IPS-15b (cell line): Measurements from ENCODE around the gene CFAP99.
"Not testable (repeated sequence)": the region's sequence is repeated elsewhere in the genome, so short reads cannot be mapped to it uniquely, and the experiment has no call there.

ENCODE experiments used
- H3K27me3 ChIP-seq: one replicate; pipeline ENCODE4 v1.6.1; 2013; ENCODE audit warnings: low read length; ENCODE audit not compliant: control insufficient read depth, insufficient read depth
- H3K36me3 ChIP-seq: one replicate; pipeline ENCODE4 v1.6.1; 2013; ENCODE audit warnings: low read length; ENCODE audit not compliant: control insufficient read depth, insufficient read depth
- H3K4me1 ChIP-seq: one replicate; pipeline ENCODE4 v1.6.1; 2013; ENCODE audit warnings: mild to moderate bottlenecking, low read length; ENCODE audit not compliant: control insufficient read depth, insufficient read depth
- H3K4me3 ChIP-seq: one replicate; pipeline ENCODE4 v1.5.1; 2013; ENCODE audit warnings: low read depth, low read length
- H3K9ac ChIP-seq: one replicate; pipeline ENCODE4 v1.6.1; 2013; ENCODE audit warnings: low read depth, mild to moderate bottlenecking, low read length
- H3K9me3 ChIP-seq: one replicate; pipeline ENCODE4 v1.6.1; 2013; ENCODE audit warnings: mild to moderate bottlenecking, low read length; ENCODE audit not compliant: control insufficient read depth, insufficient read depth

Gene CFAP99

DNA sequence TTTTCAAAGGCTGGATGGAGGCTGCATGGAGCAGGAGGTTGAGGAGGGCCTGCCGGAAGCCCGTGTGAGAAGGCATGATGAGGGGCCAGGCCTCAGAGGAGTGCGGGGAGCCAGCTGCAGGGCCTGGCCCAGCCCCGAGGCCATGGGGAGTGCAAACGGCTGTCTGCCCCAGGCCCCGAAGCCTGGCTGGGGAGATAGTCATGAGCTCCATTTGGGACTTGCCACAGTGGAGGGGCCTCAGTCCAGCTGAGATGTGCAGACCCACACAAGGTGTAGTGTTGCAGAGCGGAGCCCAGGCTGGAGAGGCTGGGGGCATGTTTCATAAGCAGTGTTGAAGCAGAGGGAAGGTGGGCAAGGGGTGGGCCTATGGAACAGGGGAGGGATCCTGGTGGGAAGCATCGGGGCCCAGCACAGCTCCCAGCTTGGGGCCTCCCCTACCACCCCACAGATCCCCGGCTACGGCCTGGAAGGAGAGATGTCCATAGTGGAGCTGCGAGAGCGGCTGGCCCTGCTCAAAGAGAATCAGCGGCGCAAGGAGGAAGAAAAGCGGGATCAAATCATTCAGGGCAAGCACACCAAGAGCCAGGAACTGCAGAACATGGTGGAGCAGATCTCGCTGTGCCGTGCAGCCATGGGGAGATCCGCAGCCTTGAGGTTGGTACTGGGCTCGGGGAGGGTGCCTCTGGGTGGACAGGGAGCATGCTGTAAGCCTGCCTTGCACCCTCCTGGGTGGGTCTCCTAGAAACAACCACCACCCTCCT lies 41.0 kb downstream of the CFAP99 start:
- Histone ChIP-seq H3K27me3 (peaks cover 23% of the 10 kb centered on the region), H3K9ac (no peak overlapping the region), H3K9me3 (no peaks in the 10 kb centered on the region), H3K4me3 (no peak overlapping the region), H3K4me1 (no peaks in the 10 kb centered on the region), H3K36me3 (peaks cover 2% of the 10 kb centered on the region)

GRCh38 chr4:2461246-2461960 lies 42.6 kb downstream of the CFAP99 start:
- no peaks in the 10 kb centered on the region for H3K9me3 ChIP-seq
- no peak overlapping the region for H3K9ac ChIP-seq
- H3K27me3 ChIP-seq = peaks cover 23% of the 10 kb centered on the region
- H3K4me3 ChIP-seq = no peak overlapping the region
- H3K4me1 ChIP-seq = no peaks in the 10 kb centered on the region
- peaks cover 4% of the 10 kb centered on the region for H3K36me3 ChIP-seq

DNA sequence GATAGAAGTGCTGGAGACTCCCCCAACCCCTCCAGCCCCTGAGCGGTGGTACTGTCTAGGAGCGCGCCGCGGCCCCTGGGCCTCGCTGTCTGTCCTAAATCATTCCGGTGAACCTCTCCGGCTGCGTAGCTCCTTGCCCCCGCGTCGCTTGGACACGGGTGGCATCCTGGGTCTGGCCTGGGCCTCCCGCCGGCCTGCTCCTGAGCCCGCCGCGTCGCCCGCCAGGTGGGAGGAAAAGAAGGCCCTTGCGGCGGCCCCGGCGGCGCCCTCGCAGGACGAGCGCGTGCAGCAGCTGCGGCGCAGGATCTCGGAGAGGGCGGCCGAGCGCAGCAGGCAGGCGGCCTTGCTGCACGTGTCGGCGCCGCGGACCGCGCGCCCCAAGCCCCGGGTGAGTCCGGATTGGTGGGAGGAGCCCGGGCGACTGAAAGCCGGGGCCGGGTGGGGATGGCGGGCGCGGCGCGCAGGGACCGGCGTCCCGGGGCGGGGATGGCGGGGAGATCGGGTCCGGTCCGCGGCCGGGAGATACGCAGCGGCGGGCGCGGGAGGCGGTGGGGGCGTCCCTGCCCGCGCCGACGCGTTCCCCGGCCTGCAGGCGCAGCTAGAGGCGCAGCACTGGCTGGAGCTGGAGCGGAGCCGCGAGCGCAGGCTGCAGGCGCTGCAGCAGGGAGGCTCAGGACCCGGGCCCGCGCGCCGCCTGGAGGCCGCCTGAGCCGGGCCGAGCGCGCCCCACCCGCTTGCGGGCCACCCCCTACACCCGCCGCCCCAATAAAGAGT lies 43.6 kb downstream of the CFAP99 start:
- Histone ChIP-seq H3K36me3 (peaks cover 6% of the 10 kb centered on the region), H3K4me3 (peak overlapping the region; percentile 35), H3K9me3 (no peaks in the 10 kb centered on the region), H3K27me3 (peaks cover 23% of the 10 kb centered on the region), H3K4me1 (no peaks in the 10 kb centered on the region), H3K9ac (peak overlapping the region; percentile 41)

- Histone ChIP-seq H3K9ac (no peak overlapping the region), H3K4me1 (no peaks in the 10 kb centered on the region), H3K9me3 (no peaks in the 10 kb centered on the region), H3K27me3 (peaks cover 23% of the 10 kb centered on the region), H3K36me3 (peaks cover 4% of the 10 kb centered on the region), H3K4me3 (peak overlapping the region; percentile 19)
These were observed 44.4 kb downstream of the CFAP99 start for GRCh38 chr4:2462992-2463762.

DNA sequence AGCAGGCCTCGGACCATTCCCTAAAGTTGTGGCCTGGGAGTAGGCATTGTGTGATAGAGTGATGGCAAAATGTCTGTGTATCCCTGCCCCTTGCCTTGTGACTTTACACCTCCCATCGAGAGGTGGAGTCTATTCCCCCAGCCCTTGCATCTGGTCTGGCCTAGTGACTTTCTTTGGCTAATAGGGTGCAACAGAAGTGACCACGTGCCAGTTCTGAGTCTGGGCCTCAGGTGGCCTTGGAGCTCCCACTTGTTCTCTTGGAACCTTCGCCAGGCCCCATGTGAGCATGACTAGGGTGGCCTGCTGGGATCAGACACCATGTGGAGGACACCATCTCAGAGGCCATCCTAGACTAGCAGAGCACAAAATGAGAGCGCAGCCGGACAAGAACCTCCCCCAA lies 46.3 kb downstream of the CFAP99 start:
- Histone ChIP-seq H3K4me1 (no peaks in the 10 kb centered on the region), H3K4me3 (no peak overlapping the region), H3K27me3 (peaks cover 23% of the 10 kb centered on the region), H3K36me3 (peaks cover 4% of the 10 kb centered on the region), H3K9ac (no peak overlapping the region), H3K9me3 (no peaks in the 10 kb centered on the region)

- H3K9ac ChIP-seq, H3K4me3 ChIP-seq, H3K4me1 ChIP-seq, H3K9me3 ChIP-seq, H3K36me3 ChIP-seq: not testable (repeated sequence)
- peaks cover 23% of the 10 kb centered on the region for H3K27me3 ChIP-seq
These were observed 46.8 kb downstream of the CFAP99 start for GRCh38 chr4:2465544-2465943.

DNA sequence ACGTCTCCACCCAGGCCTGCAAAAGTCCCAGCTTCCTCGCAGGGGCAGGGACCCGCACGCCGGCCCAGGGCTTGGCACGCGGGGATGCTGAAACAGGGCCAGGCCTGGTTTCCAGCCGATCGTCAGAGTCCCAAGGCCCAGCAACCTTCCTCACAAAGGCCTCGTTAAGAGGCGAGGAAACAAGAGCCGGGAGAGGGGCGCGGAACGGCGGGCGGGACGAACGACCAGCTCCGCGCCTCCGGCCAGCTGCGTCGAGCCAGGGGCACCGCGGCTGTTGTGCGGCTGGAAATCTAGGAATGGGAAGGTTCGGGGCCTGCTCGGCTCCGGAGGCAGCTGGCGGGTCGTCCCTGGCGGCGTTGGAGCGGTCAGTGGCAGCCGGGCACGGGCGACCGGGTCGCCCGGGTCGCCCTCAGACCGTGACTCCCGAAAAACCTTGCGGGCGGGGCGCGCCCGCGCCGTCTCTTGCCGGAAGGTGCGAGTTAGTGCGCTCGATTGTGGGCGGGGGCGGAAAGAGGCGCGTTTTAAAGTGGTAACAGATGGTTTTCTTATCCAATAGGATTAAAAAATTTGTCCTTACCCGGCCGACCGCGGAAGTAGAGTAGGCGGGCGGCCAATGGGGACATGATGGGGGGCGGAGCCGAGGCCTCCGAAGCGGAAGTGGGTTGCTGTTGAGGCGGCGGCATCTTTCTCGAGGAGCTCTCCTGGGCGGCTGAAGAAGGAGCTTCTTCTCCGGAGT lies 49.9 kb downstream of the CFAP99 start, which contains the start of gene RNF4:
Gene RNF4, plus strand, starts transcription at position 651 of the 736 bp plus-strand sequence. CDS start 21,388 bp downstream, outside the sequence.
- H3K4me3 ChIP-seq = peak within 1 kb of the TSS; percentile 80

DNA sequence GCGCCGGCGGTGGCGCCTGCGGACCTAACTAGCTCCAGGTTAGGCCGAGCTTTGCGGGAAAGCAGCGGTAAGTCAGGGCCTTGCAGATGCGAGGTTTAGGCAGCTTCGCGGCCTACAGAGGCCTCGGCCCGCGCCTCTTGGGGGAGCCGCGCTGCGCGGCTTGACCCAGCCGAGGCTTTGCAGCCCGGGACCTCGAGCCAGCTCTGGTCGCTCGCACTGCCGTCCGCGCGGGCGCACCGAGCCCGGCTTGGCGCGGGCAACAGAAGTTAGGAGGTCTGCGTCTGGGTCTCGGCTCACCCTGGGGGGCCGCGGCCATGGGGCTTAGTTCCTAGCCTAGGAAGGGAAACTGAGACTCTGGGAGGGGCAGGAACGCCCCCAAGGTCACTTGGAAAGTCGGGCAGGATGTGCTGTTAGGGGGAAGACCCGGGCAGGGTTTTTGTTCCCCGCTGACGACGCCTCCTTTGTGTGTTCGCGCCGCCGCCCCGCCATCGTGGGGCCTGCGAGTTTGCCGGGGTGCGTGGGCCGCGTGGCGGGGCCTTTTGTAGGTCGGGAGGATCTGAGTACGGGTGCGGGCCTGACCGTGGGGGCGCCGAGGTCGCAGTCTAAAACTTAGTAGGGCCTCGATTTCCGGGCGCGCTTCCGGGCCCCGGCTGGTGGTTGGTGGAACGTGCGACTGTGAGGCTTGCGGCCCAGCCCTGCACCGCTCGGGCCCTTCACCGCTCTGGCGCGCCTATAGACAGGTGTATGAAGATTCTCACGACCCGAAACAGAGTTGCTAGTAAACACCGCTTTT lies 50.6 kb downstream of the CFAP99 start:
- Histone ChIP-seq H3K27me3 (no peaks in the 10 kb centered on the region), H3K4me1 (peaks cover 6% of the 10 kb centered on the region), H3K9ac (peak overlapping the region; percentile 96), H3K36me3 (peaks cover 6% of the 10 kb centered on the region), H3K4me3 (peak overlapping the region; percentile 80), H3K9me3 (no peaks in the 10 kb centered on the region)

More for the DNA sequence above, 49.9 kb downstream of the CFAP99 start, which contains the start of gene RNF4:
- peaks cover 6% of the 10 kb centered on the region for H3K4me1 ChIP-seq
- no peaks in the 10 kb centered on the region for H3K9me3 ChIP-seq
- H3K27me3 ChIP-seq = peaks cover 3% of the 10 kb centered on the region
- H3K9ac ChIP-seq = peak within 1 kb of the TSS; percentile 96
- peaks cover 6% of the 10 kb centered on the region for H3K36me3 ChIP-seq

DNA sequence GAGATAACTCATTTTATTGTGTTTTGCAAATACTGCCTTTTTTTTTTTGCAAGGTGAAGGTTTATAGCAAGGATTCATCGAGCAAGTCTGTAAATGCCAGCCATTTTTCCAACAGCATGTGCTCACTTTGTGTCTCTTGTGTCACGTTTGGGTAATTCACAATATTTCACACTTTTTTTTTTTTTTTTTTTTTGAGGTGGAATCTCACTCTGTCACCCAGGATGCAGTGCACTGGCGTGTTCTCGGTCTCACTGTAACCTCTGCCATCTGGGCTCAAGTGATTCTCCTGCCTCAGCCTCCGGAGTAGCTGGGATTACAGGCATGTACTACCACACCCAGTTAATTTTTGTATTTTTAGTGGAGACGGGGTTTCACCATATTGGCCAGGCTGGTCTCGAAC lies 52.0 kb downstream of the CFAP99 start:
- H3K4me3 ChIP-seq = peak overlapping the region; percentile 80
- no peaks in the 10 kb centered on the region for H3K9me3 ChIP-seq
- peaks cover 6% of the 10 kb centered on the region for H3K36me3 ChIP-seq
- no peak overlapping the region for H3K9ac ChIP-seq
- H3K4me1 ChIP-seq = peaks cover 7% of the 10 kb centered on the region
- no peaks in the 10 kb centered on the region for H3K27me3 ChIP-seq

DNA sequence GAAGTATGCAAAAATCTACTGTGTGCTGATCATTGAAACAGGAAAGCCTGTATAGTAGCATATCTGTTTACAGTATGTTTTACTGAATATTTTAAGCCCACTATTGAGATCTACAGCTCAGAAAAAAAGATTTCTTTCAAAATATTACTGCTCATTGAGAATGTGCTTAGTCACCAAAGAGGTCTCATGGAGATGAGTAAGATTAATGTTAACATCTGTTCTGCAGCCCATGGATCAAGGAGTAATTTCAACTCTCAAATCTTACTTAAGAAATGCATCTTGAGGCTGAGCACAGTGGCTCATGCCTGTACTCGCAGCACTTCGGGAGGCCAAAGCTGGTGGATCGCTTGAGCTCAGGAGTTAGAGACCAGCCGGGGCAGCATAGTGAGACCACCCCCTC lies 53.4 kb downstream of the CFAP99 start:
- Histone ChIP-seq H3K4me1 (peaks cover 7% of the 10 kb centered on the region), H3K36me3 (peaks cover 3% of the 10 kb centered on the region), H3K4me3 (no peak overlapping the region)

More for the DNA sequence above, 53.4 kb downstream of the CFAP99 start:
- Histone ChIP-seq H3K27me3 (no peaks in the 10 kb centered on the region), H3K9me3 (no peaks in the 10 kb centered on the region), H3K9ac (no peak overlapping the region)
